Measurements from ENCODE around the gene STX18.

STX18 gene

GRCh38 chr4:4415107-4415805 lies 126.6 kb downstream of the STX18 start:
- no peak for DNase-seq (ENCODE audit: low read depth, low spot score)
- in situ Hi-C loops (cut with HindIII; ENCODE audit: low sequenced_read_pairs): no loop called here
- no peak overlapping the region for H3K4me3 ChIP-seq (ENCODE audit: low read depth, low read length)
- no peak for TF ChIP-seq CTCF (IDR thresholded peaks at IDR 0.05; ENCODE audit: low read depth, low read length)

GRCh38 chr4:4413806-4414205 lies 128.0 kb downstream of the STX18 start:
- no peak overlapping the region for H3K4me3 ChIP-seq (ENCODE audit: low read depth, low read length)
- no peak for TF ChIP-seq CTCF (IDR thresholded peaks at IDR 0.05; ENCODE audit: low read depth, low read length)
- in situ Hi-C loops (cut with HindIII; ENCODE audit: low sequenced_read_pairs): no loop called here
- no peak for DNase-seq (ENCODE audit: low read depth, low spot score)

DNA sequence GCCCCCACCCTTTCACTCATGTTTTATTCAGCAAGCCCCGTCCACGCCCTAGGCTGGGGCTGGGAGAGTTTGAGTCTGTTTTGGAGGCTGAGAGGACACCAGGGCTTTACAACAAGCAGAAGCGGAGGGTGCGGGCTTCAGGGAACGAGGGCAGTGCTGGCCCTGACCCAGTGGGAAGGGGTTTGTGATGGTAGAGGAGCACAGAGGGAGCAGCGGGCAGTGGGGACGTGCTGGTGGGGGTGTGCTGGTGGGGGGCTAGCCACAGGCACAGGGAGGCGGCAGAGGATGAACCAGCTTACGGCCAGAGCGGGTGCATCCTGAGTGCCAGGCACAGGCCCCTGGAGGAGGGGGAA lies 128.5 kb downstream of the STX18 start:
- no peak for TF ChIP-seq CTCF (IDR thresholded peaks at IDR 0.05; ENCODE audit: low read depth, low read length)
- in situ Hi-C loops (cut with HindIII; ENCODE audit: low sequenced_read_pairs): no loop called here
- DNase-seq (ENCODE audit: low read depth, low spot score): no peak
- H3K4me3 ChIP-seq (ENCODE audit: low read depth, low read length): no peak overlapping the region

- DNase-seq (ENCODE audit: low read depth, low spot score): no peak
- no peak for TF ChIP-seq CTCF (IDR thresholded peaks at IDR 0.05; ENCODE audit: low read depth, low read length)
- in situ Hi-C loops (cut with HindIII; ENCODE audit: low sequenced_read_pairs): no loop called here
- no peak overlapping the region for H3K4me3 ChIP-seq (ENCODE audit: low read depth, low read length)
Observed at GRCh38 chr4:4412641-4413372, 129.0 kb downstream of the STX18 start.

DNA sequence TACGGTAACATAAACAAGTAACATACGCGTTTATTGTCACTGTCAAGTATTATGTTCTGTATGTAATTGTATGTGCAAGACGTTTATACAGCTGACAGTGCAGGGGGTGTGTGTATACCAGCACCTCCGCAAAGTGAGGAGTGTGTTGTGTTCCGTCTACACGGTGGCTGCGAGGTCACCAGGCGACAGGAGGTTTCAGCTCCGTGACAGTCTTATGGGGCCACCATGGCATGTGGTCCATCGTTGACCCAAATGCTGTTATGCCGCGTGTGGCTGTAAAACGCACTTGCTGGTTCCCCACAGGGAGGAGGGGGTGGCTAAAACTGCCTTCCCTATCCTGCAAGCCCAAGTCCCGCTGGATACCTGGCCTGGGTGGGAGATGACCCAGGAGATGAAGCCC lies 129.9 kb downstream of the STX18 start:
- in situ Hi-C loops (cut with HindIII; ENCODE audit: low sequenced_read_pairs): no loop called here
- DNase-seq (ENCODE audit: low read depth, low spot score): no peak
- no peak for TF ChIP-seq CTCF (IDR thresholded peaks at IDR 0.05; ENCODE audit: low read depth, low read length)
- no peak overlapping the region for H3K4me3 ChIP-seq (ENCODE audit: low read depth, low read length)

GRCh38 chr4:4410271-4410670 lies 131.6 kb downstream of the STX18 start:
- H3K4me3 ChIP-seq (ENCODE audit: low read depth, low read length): no peak overlapping the region
- in situ Hi-C loops (cut with HindIII; ENCODE audit: low sequenced_read_pairs): no loop called here
- no peak for DNase-seq (ENCODE audit: low read depth, low spot score)
- no peak for TF ChIP-seq CTCF (IDR thresholded peaks at IDR 0.05; ENCODE audit: low read depth, low read length)

Data from astrocyte of the spinal cord (primary cell).